ENCODE data around the gene PLCE1. TPM values are rescaled to one million over a fixed set of nuclear protein-coding genes. Genes with fewer than 3 reads are reported as not detected.

Gene PLCE1
- total RNA-seq, 4 donors from 2014 or later = 17.7 to 26.7 (median 20.8) TPM

DNA sequence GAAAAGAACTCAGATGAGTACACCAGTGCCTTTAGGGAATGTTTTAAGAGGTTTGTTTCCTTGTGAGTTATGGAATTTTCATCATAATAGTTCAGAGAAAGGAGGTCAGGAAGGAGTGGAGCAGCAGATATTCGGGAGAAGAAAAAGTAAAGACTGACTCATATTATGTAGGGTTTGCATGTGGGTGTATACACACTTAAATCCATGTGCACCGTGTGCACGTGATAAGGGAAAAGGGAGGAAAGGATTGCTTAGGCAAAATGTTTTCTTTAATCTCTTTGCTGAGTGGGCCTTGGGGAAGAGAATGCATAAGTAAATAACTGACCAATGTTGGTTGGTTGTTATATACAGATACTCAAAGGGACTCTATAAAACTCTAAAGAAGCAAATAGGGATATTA, 30.2 kb downstream of the PLCE1 start:
- WGBS = 73% methylated on average over 3 of the region's 3 CpGs
- intact Hi-C loops (cut with DNase I) = no loop called here
- H3K4me3 ChIP-seq = no peak overlapping the region
- H3K27ac ChIP-seq (replicated peaks in 1 of 4) = no peak overlapping the region
- H3K4me1 ChIP-seq = no peaks in the 10 kb centered on the region
- H3K36me3 ChIP-seq = no peaks in the 10 kb centered on the region
- H3K9me3 ChIP-seq = peaks cover 0 to 29% (median 20%) of the 10 kb centered on the region in 4 donors
- no peak for DNase-seq (ENCODE audit: extremely low spot score)
- TF ChIP-seq POLR2A (IDR thresholded peaks at IDR 0.05; ENCODE audit: low read depth) = no peak
- no peak for TF ChIP-seq POLR2AphosphoS5 (IDR thresholded peaks at IDR 0.05)
- TF ChIP-seq EP300 (IDR thresholded peaks at IDR 0.05) = no peak
- TF ChIP-seq CTCF (IDR thresholded peaks at IDR 0.05) = no peak
- H3K27me3 ChIP-seq = no peaks in the 10 kb centered on the region

GRCh38 chr10:94024407-94024806, 30.7 kb downstream of the PLCE1 start:
- Histone ChIP-seq H3K4me3 (no peak overlapping the region), H3K4me1 (no peaks in the 10 kb centered on the region), H3K27me3 (no peaks in the 10 kb centered on the region), H3K36me3 (no peaks in the 10 kb centered on the region), H3K9me3 (peaks cover under 1 to 34% (median 25%) of the 10 kb centered on the region in 4 donors), H3K27ac (replicated peaks in 1 of 4) (no peak overlapping the region)
- intact Hi-C loops (cut with DNase I) = no loop called here
- TF ChIP-seq POLR2A (IDR thresholded peaks at IDR 0.05; ENCODE audit: low read depth) (no peak), POLR2AphosphoS5 (IDR thresholded peaks at IDR 0.05) (no peak), CTCF (IDR thresholded peaks at IDR 0.05) (no peak), EP300 (IDR thresholded peaks at IDR 0.05) (no peak)
- no peak for DNase-seq (ENCODE audit: extremely low spot score)

DNA sequence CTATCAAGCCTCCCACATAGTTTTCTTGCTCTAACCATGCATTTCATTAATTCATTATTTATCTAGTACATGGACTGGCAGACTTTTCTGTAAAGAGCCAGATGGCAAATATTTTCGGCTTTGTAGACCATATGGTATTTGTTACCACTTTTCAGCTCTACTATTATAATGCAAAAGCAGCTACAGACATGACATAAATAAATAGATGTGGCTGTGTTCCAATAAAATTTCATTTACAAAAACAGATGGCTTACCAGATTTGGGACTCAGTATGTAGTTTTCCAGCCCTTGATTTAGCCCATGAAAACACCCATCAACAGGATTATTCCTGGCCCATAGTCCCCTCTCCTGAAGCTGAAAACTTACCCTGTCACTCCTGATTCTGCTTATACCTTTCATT, 32.1 kb downstream of the PLCE1 start:
- no peaks in the 10 kb centered on the region for H3K27me3 ChIP-seq
- intact Hi-C loops (cut with DNase I) = no loop called here
- no peak for TF ChIP-seq CTCF (IDR thresholded peaks at IDR 0.05)
- TF ChIP-seq EP300 (IDR thresholded peaks at IDR 0.05) = no peak
- TF ChIP-seq POLR2A (IDR thresholded peaks at IDR 0.05; ENCODE audit: low read depth) = no peak
- TF ChIP-seq POLR2AphosphoS5 (IDR thresholded peaks at IDR 0.05) = no peak
- H3K4me3 ChIP-seq = no peak overlapping the region
- no peaks in the 10 kb centered on the region for H3K4me1 ChIP-seq
- DNase-seq (ENCODE audit: extremely low spot score) = no peak
- peaks cover 4 to 48% (median 37%) of the 10 kb centered on the region in 4 donors for H3K9me3 ChIP-seq
- WGBS = 92% methylated on average over 1 of the region's 1 CpG
- H3K36me3 ChIP-seq = peaks cover 0 to under 1% (median 0%) of the 10 kb centered on the region in 4 donors
- H3K27ac ChIP-seq (replicated peaks in 1 of 4) = no peak overlapping the region

GRCh38 chr10:94027197-94027596, 33.5 kb downstream of the PLCE1 start:
- 90% methylated on average over 2 of the region's 2 CpGs for WGBS
- H3K9me3 ChIP-seq = peaks cover 4 to 49% (median 39%) of the 10 kb centered on the region in 4 donors
- no peak overlapping the region for H3K4me3 ChIP-seq
- H3K27me3 ChIP-seq = no peaks in the 10 kb centered on the region
- H3K4me1 ChIP-seq = no peaks in the 10 kb centered on the region
- no peak for DNase-seq (ENCODE audit: extremely low spot score)
- no peak overlapping the region for H3K27ac ChIP-seq (replicated peaks in 1 of 4)
- TF ChIP-seq EP300 (IDR thresholded peaks at IDR 0.05) (no peak), POLR2AphosphoS5 (IDR thresholded peaks at IDR 0.05) (no peak), CTCF (IDR thresholded peaks at IDR 0.05) (no peak)
- intact Hi-C loops (cut with DNase I) = no loop called here
- peaks cover 0 to 8% (median 4%) of the 10 kb centered on the region in 4 donors for H3K36me3 ChIP-seq

DNA sequence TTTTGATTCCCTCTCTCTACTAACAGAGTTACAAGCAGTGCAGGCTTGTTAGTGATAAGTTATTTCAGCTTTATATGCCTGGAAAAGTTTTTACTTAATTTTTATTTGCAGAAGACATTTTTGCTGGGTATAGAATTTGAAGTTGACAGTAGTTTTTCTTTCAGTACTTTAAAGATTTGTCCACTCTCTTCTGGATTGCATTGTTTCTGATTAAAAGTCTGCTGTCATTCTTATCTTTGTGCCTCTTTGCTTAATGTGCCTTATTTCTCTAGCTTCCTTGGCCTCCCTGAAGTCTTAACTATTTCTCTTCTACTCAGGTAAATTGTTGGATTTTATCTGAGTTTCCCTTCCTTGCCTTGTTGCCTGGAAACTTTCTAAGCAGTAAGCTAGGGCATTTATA, 36.2 kb downstream of the PLCE1 start:
- intact Hi-C loops (cut with DNase I) = no loop called here
- no peak overlapping the region for H3K4me3 ChIP-seq
- no peak for TF ChIP-seq EP300 (IDR thresholded peaks at IDR 0.05)
- TF ChIP-seq POLR2AphosphoS5 (IDR thresholded peaks at IDR 0.05) = no peak
- no peak for TF ChIP-seq POLR2A (IDR thresholded peaks at IDR 0.05; ENCODE audit: low read depth)
- TF ChIP-seq CTCF (IDR thresholded peaks at IDR 0.05) = no peak
- peaks cover 0 to 8% (median 4%) of the 10 kb centered on the region in 4 donors for H3K36me3 ChIP-seq
- no peaks in the 10 kb centered on the region for H3K4me1 ChIP-seq
- no peak overlapping the region for H3K27ac ChIP-seq (replicated peaks in 1 of 4)
- no peak for DNase-seq (ENCODE audit: extremely low spot score)
- no peaks in the 10 kb centered on the region for H3K27me3 ChIP-seq
- H3K9me3 ChIP-seq = peaks cover 4 to 48% (median 38%) of the 10 kb centered on the region in 4 donors

All from esophagus muscularis mucosa (tissue), 4 donors.